ENCODE results near the gene NEXN.

The NEXN gene

GRCh38 chr1:77940921-77941570, 52.6 kb downstream of the NEXN start:
- 0 out of 2 replicates have a peak, but pooled peaks have one; percentile 24 for TF ChIP-seq NFRKB (IDR thresholded peaks at IDR 0.05)
- no peak for TF ChIP-seq ARNT (IDR thresholded peaks at IDR 0.05)
- DNase-seq (ENCODE audit: extremely low spot score), result no peak
- POLR2A ChIA-PET, result no interaction called here
- CTCF ChIA-PET, result no interaction called here

DNA sequence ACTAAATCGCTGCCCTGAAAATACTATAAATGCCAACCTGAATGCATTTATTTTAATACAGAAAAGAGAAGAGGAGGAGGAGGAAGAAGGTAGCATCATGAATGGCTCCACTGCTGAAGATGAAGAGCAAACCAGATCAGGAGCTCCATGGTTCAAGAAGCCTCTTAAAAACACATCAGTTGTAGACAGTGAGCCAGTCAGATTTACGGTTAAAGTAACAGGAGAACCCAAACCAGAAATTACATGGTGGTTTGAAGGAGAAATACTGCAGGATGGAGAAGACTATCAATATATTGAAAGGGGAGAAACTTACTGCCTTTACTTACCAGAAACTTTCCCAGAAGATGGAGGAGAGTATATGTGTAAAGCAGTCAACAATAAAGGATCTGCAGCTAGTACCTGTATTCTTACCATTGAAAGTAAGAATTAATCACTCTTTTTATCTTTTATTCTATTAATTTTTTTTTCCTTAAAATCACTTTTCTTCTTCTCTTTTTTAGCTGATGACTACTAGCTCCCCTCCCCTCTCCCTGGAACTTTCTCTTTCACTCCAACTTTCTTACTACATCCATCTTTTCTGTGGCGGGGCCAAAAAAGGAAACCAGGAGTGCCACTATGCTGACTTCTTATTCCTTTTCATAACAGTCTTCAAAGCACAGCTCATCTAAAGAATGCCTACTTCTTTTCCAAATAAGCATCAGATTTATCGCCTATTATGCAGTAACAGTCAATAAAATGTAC, 54.1 kb downstream of the NEXN start:
- no peak for TF ChIP-seq FOXM1 (IDR thresholded peaks at IDR 0.05; ENCODE audit: borderline replicate concordance)
- TF ChIP-seq FOXA1 (IDR thresholded peaks at IDR 0.05), result no peak
- TF ChIP-seq SP1 (IDR thresholded peaks at IDR 0.05), result no peak
- no peak for TF ChIP-seq TARDBP (IDR thresholded peaks at IDR 0.05)
- no peak for TF ChIP-seq ELF4 (IDR thresholded peaks at IDR 0.05)
- no peak for TF ChIP-seq CTBP1 (IDR thresholded peaks at IDR 0.05; ENCODE audit: borderline replicate concordance)
- no peak for TF ChIP-seq BHLHE40 (IDR thresholded peaks at IDR 0.05; ENCODE audit: borderline replicate concordance)
- no peak for TF ChIP-seq ZNF384 (IDR thresholded peaks at IDR 0.05)
- no peak for TF ChIP-seq L3MBTL2 (conservative IDR thresholded peaks at IDR 0.05)
- TF ChIP-seq, protein P1, sequence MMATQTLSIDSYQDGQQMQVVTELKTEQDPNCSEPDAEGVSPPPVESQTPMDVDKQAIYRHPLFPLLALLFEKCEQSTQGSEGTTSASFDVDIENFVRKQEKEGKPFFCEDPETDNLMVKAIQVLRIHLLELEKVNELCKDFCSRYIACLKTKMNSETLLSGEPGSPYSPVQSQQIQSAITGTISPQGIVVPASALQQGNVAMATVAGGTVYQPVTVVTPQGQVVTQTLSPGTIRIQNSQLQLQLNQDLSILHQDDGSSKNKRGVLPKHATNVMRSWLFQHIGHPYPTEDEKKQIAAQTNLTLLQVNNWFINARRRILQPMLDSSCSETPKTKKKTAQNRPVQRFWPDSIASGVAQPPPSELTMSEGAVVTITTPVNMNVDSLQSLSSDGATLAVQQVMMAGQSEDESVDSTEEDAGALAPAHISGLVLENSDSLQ (IDR thresholded peaks at IDR 0.05), result no peak
- TF ChIP-seq NFRKB (IDR thresholded peaks at IDR 0.05), result no peak
- no peak for TF ChIP-seq LEF1 (IDR thresholded peaks at IDR 0.05; ENCODE audit: borderline replicate concordance)
- TF ChIP-seq HDGF (IDR thresholded peaks at IDR 0.05; ENCODE audit: borderline replicate concordance), result no peak
- TF ChIP-seq FOXK2 (IDR thresholded peaks at IDR 0.05), result no peak
- no peak for DNase-seq (ENCODE audit: extremely low spot score)
- CTCF ChIA-PET, result no interaction called here
- POLR2A ChIA-PET, result interaction anchor here (0.6 kb wide), 1 partner anchor 62 kb away, joined by 3 read pairs; the partner anchor contains the start of gene DNAJB4

- TF ChIP-seq NFRKB (IDR thresholded peaks at IDR 0.05) (no peak), FOXM1 (IDR thresholded peaks at IDR 0.05; ENCODE audit: borderline replicate concordance) (no peak), L3MBTL2 (conservative IDR thresholded peaks at IDR 0.05) (no peak), FOXA1 (IDR thresholded peaks at IDR 0.05) (no peak), FOXK2 (IDR thresholded peaks at IDR 0.05) (no peak), ELF4 (IDR thresholded peaks at IDR 0.05) (no peak), HDGF (IDR thresholded peaks at IDR 0.05; ENCODE audit: borderline replicate concordance) (no peak), SUZ12 (IDR thresholded peaks at IDR 0.05) (no peak)
- ChIA-PET POLR2A (no interaction called here), CTCF (no interaction called here)
- DNase-seq (ENCODE audit: extremely low spot score), result no peak
Measured at GRCh38 chr1:77945345-77945744, 56.9 kb downstream of the NEXN start.

DNA sequence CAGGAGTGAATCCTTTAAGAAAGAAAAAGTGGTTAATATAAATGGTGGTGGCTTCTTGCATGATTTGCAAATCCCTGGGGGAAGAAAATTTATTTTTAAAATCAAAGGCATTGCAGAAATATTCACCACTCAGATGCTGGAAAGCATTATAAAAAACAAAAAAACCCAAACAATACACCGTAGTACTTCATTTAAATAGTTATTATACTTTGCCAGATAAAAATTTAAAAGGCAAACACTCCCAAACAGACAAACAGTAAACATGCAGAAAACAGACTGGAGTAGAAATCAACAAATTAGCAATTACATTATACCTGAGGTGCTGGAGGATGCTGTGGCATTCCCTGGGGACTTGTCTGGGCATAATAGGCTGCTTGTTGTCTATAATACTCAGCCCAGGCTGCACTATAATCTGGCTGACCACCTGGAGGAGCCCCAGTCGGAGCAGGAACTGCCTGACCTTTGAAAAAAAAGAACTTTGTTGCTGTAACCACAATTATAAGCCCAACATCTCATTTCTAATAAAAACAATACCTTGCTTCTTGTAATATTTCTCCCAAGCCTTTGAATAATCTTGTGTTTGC, 60.5 kb downstream of the NEXN start:
- peak; percentile 39 for DNase-seq (ENCODE audit: extremely low spot score)
- CTCF ChIA-PET, result no interaction called here
- TF ChIP-seq ZNF384 (IDR thresholded peaks at IDR 0.05), result no peak
- TF ChIP-seq CTBP1 (IDR thresholded peaks at IDR 0.05; ENCODE audit: borderline replicate concordance), result no peak
- no peak for TF ChIP-seq L3MBTL2 (conservative IDR thresholded peaks at IDR 0.05)
- TF ChIP-seq ELF4 (IDR thresholded peaks at IDR 0.05), result no peak
- TF ChIP-seq BHLHE40 (IDR thresholded peaks at IDR 0.05; ENCODE audit: borderline replicate concordance), result no peak
- TF ChIP-seq LEF1 (IDR thresholded peaks at IDR 0.05; ENCODE audit: borderline replicate concordance), result no peak
- no peak for TF ChIP-seq HDGF (IDR thresholded peaks at IDR 0.05; ENCODE audit: borderline replicate concordance)
- TF ChIP-seq ARNT (IDR thresholded peaks at IDR 0.05), result no peak
- TF ChIP-seq, protein P1 (IDR thresholded peaks at IDR 0.05), result no peak
- TF ChIP-seq FOXA1 (IDR thresholded peaks at IDR 0.05), result no peak
- no peak for TF ChIP-seq FOXM1 (IDR thresholded peaks at IDR 0.05; ENCODE audit: borderline replicate concordance)
- TF ChIP-seq FOXK2 (IDR thresholded peaks at IDR 0.05), result no peak
- no peak for TF ChIP-seq SP1 (IDR thresholded peaks at IDR 0.05)
- TF ChIP-seq TARDBP (IDR thresholded peaks at IDR 0.05), result no peak
- no peak for TF ChIP-seq SUZ12 (IDR thresholded peaks at IDR 0.05)
- TF ChIP-seq NFRKB (IDR thresholded peaks at IDR 0.05), result no peak
- POLR2A ChIA-PET, result no interaction called here

GRCh38 chr1:77950873-77951272, 62.4 kb downstream of the NEXN start:
- ChIA-PET POLR2A (no interaction called here), CTCF (interaction anchor here (0.7 kb wide), 1 partner anchor 889 kb away, joined by 3 read pairs; no protein-coding TSS in a partner anchor)
- DNase-seq (ENCODE audit: extremely low spot score), result no peak
- TF ChIP-seq L3MBTL2 (conservative IDR thresholded peaks at IDR 0.05) (no peak), TARDBP (IDR thresholded peaks at IDR 0.05) (no peak), ELF4 (IDR thresholded peaks at IDR 0.05) (no peak), ARNT (IDR thresholded peaks at IDR 0.05) (no peak), FOXA1 (IDR thresholded peaks at IDR 0.05) (no peak), HDGF (IDR thresholded peaks at IDR 0.05; ENCODE audit: borderline replicate concordance) (no peak), SP1 (IDR thresholded peaks at IDR 0.05) (no peak), FOXK2 (IDR thresholded peaks at IDR 0.05) (no peak), BHLHE40 (IDR thresholded peaks at IDR 0.05; ENCODE audit: borderline replicate concordance) (no peak)

- ChIA-PET CTCF (no interaction called here), POLR2A (no interaction called here)
- no peak for DNase-seq (ENCODE audit: extremely low spot score)
- TF ChIP-seq FOXA1 (IDR thresholded peaks at IDR 0.05), result no peak
Measured at GRCh38 chr1:77951328-77951727, 62.9 kb downstream of the NEXN start.

GRCh38 chr1:77953907-77954306, 65.5 kb downstream of the NEXN start:
- CTCF ChIA-PET, result no interaction called here
- DNase-seq (ENCODE audit: extremely low spot score), result no peak
- TF ChIP-seq HDGF (IDR thresholded peaks at IDR 0.05; ENCODE audit: borderline replicate concordance) (no peak), FOXK2 (IDR thresholded peaks at IDR 0.05) (no peak)
- POLR2A ChIA-PET, result no interaction called here

Data from HEK293T (cell line).